Stimulated activated CD8-positive, alpha-beta memory T cell treated with anti-CD3 and anti-CD28 coated beads, Interleukin-4, amount 100 ng/mL, for 4 hours (primary cell): ENCODE data around the gene UBTD1.

Experiments used
- DNase-seq, 2 donors: peaks; one replicate each; pipeline ENCODE4 v3.0.0-alpha.2; 2020; ENCODE audit warnings: low read depth in 2 of 2, low spot score in 1 of 2

UBTD1 gene

DNA sequence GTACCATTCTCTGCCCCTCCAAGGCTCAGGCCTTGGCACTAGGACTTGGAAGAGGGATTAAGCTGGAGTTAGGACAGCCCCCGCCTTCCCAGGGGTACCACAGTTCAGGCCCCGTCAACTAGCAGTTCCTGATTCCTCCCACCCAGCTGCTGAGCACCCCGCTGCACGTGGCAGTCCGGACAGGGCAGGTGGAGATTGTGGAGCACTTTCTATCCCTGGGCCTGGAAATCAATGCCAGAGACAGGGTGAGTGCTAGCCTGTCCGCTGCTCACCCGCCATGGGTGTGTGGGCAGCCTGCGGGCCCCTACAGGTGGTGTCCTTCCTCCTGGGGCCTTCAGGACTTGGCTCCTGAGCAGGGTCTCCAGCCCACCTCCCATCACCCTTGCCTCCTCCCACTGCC, 83.4 kb downstream of the UBTD1 start:
- no peak for DNase-seq

DNA sequence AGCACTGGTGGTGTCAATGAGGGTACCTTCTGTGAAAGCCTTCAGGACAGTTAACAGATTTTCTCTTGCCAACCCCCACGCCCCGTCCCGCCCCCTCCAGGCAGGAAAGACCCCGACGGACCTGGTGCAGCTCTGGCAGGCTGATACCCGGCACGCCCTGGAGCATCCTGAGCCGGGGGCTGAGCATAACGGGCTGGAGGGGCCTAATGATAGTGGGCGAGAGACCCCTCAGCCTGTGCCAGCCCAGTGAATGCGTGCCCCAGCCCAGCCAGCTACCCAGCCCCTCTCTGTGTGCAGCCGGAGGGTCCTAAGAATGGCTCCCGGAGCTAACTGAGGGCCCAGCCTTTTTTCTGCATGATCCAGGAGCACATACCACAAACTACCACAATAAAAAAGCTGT, 84.8 kb downstream of the UBTD1 start:
- DNase-seq = no peak

DNA sequence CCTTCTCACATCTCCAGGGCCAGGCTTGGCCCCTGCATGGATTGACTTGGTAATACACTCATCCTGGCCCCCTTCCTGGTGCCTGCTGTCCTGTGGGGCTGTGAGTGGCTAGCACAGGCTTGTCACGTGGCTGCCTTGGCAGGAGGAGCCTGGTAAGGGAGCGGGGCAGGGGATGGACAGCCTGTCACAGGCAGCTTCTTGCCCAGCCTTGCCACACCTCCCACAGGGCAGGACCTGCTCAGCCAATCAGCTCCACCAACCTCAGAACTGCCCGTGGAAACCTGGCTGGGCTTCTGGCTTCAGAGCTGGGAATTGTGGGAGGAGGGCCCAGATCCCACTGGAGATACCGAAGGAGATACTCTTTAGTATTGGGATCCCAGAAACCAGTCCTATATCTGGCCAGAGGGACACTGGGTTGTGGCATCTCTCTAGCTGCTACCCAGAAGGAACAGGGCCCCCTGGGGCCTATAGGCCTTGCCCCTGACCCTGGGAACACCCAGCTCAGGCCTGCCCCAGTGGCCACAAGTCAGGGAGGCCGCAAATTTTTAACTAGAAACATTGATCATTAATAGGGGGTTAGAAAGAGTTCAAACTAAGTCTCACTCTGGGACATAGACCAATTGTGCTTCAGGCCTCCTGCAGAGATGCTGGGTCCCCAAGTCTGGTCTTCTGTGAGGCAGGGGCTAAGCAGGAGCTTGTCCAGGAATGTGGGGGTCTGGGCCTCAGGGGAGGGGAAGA, 85.5 kb downstream of the UBTD1 start, which contains the start of gene HOGA1:
Gene HOGA1, plus strand, starts transcription at position 330 of the 738 bp plus-strand sequence. Its CDS starts 315 bp downstream, at position 645.
- DNase-seq = no peak

DNA sequence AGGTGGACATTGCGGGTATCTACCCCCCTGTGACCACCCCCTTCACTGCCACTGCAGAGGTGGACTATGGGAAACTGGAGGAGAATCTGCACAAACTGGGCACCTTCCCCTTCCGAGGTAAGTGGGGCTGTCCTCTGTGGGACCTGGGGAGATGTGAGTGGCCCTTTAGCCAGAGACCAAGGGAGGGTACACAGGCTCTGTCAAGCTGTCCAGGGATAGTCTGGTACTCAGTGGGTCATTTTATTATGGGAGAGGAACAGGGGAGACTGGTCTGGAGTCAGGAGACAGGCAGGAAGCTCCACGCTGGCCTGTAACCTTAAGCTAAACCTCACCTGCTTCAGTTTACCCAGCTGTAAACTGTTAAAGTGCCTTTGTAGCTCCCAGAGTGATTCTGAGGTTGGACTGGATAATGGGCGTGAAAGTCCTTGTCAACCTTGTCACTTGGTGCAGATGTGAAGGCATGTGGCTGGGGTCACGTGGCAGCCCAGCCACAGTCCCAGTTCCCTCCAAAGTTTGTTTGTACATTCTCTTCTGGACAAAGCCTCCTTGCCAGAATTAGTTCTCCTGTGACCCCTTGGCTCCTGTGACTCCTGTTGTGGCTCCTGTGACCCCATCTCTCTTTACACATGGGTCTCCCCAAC, 86.2 kb downstream of the UBTD1 start:
- no peak for DNase-seq

DNA sequence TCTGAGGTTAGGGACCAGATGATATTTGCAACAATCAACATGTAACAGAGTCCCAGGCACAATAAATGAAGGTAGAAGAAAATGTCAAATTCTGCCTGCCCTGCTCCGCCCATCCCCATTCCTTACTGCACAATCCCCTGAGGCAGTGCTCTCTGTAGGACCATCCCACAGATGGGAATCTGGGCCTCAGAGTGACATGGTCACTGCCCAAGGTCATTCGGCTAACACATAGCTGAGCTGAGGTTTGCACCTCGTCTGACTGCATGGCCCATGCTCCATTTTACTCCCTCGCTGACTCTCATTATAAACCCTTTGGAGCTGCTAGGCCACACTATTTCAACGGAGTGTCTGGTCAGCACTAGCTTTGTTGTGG, 86.7 kb downstream of the UBTD1 start:
- DNase-seq = no peak

DNA sequence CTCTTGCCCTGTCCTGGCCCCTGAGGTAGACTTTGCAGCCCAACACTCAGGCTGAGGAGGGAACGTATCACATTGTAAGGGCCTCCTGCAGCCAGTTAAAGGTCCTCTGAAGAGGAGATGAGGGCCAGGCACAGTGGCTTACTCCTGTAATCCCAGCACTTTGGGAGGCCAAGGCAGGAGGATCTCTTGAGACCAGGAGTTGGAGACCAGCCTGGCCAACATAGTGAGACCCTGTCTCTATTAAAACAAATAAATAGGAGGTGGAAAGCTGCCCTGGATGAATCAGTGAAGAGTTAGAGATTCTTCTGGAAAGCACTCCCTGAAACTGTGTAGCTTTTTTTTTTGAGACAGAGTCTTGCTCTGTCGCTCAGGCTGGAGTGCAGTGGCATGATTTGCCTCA, 88.5 kb downstream of the UBTD1 start:
- DNase-seq = no peak

DNA sequence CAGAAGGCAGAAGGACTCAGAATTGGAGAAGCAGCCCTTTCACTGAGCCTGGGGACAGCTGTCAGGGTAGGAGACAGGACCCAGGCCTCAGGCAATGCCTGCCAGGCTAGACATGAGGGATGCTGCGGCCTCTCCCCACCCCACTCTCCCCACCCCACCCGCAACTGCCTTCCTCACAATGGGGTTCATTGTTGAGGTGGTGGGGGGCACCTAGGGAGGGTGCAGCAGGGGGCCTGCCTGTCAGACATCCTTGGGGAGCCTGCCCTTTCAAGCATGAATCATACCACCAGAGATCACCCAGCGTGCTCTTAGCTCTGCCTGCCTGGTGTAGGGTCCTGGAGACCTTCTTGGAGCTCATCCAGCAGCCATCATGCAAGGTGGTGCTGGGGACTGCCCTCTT, 90.8 kb downstream of the UBTD1 start, which contains the start of gene C10orf62:
Gene C10orf62, plus strand, starts transcription at position 243 of the 400 bp plus-strand sequence. CDS start 177 bp downstream, outside the sequence.
- DNase-seq = no peak

DNA sequence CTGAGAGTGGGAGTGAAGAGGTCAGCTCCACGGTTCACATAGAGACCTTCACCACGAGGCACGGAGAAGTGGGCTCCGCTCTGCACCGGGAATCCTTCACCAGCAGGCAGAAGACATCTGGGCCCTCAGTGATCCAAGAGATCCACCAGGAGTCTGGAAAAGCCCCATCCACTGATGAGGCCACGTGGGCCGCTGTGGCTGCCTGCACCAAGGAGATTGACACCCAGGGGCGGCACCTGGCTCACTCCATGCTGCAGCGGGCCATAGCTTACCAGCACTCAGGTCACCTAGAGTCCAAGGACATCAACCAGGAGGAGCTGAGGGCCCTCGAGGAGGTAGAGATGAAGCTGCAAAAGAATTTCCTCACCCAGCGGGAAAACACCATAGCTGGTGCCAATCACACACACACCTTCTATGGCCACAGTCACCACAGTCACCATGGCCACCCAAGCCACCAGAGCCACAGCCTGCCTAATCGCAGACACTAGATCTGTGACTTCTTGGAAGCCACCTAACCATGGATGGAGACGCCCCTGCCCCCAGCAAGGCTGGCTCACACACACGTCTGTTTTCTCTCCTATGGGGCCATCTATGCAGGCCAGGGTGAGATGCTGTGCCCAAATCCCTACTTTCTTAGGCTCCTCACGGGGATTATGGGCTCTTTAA, 91.5 kb downstream of the UBTD1 start:
- DNase-seq = no peak

DNA sequence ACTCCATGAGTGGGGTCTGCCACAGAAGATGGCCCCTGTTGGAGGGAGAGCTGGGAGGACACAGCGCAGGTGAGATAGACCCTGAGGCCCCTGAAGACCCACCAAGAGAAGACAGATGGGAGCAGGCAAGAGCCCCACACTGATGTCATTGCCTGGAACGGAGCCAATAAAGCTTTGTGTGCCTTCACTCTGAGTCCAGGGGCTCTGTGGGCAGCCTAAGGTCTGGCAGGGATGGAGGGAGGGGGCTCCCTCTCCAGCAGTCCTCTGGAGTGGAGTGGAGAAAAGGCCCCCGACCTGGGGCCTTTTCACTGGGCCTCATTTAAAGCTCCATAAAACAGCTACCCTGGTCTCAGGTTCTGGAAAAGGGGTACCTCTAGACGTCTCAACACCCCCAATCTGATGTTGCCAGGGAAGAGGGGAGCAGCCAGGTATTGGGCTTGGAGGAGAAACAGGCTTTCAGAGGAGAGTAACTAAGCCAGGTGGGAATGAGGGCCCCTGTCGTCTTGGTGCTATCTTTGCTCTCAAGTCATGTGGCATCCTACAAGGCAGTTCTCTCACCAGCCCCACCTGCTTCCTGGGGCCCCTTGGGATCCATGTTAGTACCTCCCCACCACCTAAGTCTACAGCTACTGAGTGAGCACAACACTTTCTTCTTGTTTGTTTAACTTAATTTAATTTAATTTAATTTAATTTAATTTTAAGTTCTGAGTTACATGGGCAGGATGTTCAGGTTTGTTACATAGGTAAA, 92.2 kb downstream of the UBTD1 start:
- DNase-seq = no peak

DNA sequence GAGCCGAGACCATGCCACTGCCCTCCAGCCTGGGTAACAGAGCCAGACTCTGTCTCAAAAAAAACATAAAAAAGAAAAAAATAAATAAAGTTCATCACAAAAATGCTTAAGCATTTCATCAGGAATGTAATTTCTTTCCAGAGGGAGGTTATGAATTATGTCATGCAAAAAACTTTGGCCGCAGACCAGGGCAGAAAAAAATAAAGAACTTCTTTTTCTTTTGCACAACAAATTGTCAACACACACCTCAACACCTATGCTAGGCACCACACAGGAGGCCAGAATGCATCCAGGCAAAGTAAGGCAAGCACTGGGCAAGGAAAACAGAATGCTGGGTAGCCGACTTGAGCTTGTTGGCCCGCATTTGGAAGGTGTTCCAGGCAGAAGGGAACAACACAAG, 94.7 kb downstream of the UBTD1 start:
- DNase-seq = no peak

DNA sequence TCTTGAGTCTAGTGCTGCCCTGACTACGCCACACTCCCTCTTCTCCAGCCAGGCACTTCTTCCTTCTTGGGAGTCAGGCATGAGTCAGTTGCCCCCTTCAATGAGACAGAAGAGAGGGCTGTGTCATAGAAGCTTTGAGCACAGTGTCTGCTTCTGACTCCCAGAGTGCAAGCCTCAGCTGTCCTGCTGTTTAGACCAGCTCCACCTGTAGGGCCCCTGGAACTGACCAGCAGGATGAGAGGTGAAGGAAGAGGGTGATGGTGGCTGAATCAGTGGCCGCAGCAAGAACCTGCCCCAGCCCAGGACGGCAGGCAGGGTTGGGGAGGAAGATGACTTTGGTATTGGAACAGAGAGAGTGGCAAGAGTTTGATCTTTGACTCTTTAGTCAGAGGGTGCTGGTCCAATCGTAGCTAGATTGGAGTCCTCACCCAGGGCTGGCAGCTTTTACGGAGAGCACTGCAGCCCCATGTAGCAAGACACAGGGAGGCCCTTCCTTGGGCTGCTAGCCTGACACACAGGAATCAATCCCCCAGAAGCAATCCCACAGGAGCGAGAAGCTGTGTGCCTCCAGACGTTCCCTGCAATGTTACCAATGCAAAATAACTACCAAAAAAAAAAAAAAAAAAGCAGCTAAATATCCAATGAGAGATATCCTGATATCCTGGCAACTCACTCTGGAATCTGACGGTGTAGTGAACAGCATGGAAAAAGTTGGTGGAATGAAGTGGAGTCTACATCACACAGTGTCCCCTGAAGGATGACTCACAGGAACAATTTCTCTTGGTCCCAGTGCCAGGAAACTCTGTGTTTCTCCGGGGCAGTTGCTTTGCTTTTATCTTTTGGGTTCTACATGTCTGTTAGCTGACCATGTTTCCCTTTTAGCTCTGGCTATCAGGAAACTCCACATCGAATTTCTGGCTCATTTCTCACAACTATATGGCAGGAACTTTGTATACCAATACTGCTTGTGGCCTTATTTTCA, 97.7 kb downstream of the UBTD1 start:
- DNase-seq = no peak

DNA sequence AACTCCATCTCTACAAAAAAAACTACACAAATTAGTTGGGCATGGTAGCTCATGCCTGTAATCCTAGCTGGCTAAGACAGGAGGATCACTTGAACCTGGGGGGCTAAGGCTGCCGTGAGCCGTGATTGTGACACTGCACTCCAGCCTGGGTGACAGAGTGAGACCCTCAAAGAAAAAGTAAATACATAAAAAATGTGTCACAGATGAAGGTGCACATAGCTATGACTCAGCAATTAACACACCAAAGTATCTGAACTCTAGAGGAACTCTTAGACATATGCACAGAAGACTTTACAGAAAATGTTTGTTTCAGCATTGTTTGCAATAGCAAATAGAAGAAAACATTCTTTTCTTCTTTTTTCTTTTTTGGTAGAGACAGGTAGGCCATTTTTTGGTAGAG, 99.1 kb downstream of the UBTD1 start:
- DNase-seq = no peak

DNA sequence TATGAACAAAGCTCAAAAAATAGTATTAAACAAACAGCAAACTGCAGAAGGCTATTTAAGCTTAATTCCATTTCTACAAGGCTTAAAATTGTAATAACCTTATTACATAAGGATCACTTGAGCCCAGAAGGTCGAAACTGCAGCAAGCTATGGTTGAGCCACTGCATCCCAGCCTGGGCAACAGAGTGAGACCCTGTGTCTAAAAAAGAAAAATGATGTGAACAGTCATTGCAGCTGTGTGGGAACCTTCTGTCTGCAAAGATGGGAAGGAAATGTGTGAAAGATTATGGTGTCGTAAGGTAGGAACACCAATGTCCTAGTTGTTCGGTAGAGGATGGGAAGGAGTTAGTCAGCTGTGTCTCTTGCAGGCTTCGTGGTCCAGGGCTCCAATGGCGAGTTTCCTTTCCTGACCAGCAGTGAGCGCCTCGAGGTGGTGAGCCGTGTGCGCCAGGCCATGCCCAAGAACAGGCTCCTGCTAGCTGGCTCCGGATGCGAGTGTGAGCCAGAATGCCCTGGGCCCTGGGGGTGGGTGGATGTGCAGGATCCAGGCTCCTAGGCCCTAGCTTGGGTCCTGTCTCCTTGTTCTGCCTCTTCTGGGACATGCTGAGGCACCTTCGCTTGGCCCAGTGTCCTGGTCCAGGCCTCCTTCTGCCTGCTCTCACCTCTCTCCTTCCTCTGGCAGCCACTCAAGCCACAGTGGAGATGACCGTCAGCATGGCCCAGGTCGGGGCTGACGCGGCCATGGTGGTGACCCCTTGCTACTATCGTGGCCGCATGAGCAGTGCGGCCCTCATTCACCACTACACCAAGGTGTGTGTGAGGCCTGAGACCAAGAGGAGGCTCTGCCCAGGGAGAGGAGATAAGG, 99.9 kb downstream of the UBTD1 start:
- DNase-seq = no peak

DNA sequence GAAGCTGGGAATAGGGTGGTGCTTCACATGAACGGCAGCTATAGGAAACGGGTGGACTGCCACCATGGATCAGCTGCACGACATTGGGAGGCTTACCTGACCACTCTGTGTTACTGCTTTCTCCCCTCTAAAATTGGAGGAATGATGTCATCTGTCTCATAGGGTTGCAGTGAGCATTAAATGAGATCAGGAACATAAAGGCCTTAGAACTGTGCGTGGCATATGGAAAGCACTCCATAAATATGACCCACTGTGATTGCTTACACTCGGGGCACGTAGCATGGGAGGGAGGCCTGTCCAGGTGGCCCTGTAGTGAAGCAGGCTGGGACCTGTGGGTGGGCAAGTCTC, 100.5 kb downstream of the UBTD1 start:
- DNase-seq = no peak

DNA sequence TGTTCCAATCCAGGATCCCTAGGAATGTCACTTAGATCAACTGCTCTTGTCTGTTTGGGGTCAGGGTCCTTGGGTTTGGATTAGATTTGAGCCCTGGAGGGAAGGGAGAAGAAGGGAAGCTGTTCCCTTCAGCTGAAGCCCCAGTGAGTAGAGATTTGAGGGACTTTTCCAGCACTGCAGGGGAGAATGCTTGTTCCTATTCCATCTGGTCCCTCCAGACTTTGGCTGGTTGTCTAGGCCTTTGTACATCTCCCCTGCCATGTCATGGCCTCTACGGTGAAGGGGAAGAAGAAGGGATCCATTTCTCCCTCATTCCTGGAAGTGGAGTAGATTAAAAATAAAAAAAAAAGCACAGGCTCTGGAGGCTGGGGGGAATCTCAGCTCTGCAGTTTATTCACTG, 101.9 kb downstream of the UBTD1 start:
- no peak for DNase-seq

DNA sequence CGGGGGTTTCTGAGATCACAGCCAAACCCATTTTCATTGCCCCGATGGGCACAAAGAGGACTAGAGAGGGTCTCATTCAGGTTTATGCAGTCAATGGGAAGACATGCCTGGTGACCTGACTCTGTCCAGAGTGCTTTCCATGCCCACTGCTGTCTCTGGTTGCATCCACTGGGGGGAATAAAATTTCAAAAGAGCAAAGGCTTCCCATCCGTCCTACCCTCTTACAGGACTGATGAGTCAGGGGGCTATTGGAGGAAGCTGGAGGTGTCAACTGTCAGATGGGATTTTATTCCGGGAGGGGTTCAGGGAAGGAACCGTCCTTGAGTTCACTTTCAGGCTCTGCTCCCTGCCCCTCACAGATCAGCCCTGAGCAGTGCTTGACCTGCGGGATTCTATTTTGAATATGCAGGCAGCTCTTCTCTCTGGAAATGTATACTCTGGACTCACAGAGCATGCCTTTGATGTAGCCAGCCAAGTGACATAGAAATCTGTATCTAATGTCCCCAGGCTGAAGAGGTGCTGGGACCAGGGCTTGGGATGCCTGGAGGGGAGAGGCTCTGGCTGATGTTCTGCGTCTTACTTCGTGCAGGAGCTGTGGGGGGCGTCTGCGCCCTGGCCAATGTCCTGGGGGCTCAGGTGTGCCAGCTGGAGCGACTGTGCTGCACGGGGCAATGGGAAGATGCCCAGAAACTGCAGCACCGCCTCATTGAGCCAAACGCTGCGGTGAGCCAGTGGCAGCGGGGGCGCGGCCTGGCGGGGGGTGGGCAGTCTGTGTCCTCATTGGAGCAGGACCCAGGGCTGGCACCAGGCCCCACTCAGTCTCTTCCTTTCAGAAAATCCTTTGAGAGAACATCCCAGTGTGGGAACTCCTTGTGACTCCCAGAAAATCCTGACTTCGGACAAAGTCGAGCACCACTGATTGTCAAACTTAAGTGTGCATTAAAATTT, 102.8 kb downstream of the UBTD1 start:
- DNase-seq = no peak

DNA sequence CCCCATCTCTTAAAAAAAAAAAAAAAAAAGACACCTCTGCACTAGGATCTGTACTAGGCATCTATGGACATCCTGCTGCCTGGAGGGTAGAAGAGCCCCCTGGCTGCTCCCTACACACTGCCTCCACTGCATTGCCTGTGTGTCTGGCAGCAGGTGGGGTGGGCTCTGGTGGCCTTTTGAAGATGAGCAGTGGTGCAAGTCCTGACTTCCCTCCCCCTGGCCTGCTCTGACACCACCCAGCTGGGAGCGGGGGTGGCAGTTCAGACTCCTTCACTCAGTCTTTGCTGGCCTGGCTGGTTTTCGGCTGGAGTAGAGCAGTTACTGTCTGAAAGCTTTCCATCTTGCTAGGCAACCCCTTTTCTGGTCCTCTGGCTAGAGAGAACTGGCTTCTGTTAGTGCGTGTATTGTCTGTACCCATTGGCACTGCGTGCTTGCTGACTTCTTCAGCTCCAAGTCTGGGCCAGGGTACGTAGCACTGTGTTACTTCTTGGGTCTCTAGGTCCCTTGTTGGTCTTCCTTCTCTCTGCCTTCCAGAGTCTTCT, 108.4 kb downstream of the UBTD1 start:
- no peak for DNase-seq

DNA sequence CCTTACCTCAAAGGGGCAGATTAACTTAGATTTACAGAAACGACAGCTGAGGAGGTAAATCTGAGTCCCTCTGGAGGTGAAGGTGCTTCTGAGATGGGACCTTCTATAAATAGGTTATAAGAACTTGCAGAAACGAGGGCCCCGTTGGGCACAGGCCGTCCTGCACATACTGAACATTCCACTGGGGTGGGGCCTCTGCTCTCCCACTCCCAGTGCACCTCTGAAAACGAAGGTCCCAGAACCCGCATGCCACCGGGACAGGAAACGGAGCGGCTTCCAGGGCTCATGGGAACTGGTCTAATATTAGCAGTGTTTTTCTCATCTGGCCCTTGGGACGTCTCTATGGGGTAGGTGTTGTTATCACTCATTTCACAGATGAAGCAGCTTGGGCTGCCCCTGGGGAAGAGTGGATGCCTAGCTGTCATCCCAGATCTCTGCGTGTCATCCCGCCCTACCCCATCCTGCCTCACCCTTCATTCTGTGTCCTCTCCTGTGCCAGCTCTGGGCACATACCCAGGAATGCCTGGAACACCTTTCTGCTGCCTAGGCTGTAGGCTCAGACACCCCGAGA, 110.4 kb downstream of the UBTD1 start:
- DNase-seq = no peak
